Endothelial cell (in vitro differentiated cells): ENCODE data around the gene HS6ST3. TPM values are rescaled to one million over a fixed set of nuclear protein-coding genes. Genes with fewer than 3 reads are reported as not detected.

Source experiments
- DNase-seq: peaks from one replicate; pipeline ENCODE4 v3.0.0; 2021; ENCODE audit warnings: low spot score
- H3K27ac Mint-ChIP-seq: one replicate; pipeline ENCODE4 v1.8.0; 2021; ENCODE audit warnings: mixed read lengths, inconsistent platforms; ENCODE audit not compliant: unreplicated experiment
- H3K27me3 Mint-ChIP-seq: one replicate; pipeline ENCODE4 v1.8.0; 2021; ENCODE audit warnings: mild to moderate bottlenecking, moderate library complexity, mixed read lengths, inconsistent platforms; ENCODE audit not compliant: unreplicated experiment
- H3K36me3 Mint-ChIP-seq: one replicate; pipeline ENCODE4 v1.8.0; 2021; ENCODE audit warnings: mild to moderate bottlenecking, low read depth, mixed read lengths, inconsistent platforms; ENCODE audit not compliant: unreplicated experiment
- H3K4me1 Mint-ChIP-seq: one replicate; pipeline ENCODE4 v1.8.0; 2021; ENCODE audit warnings: mild to moderate bottlenecking, mixed read lengths, inconsistent platforms; ENCODE audit not compliant: unreplicated experiment
- H3K4me3 Mint-ChIP-seq: one replicate; pipeline ENCODE4 v1.8.0; 2021; ENCODE audit warnings: mild to moderate bottlenecking, mixed read lengths, inconsistent platforms; ENCODE audit not compliant: unreplicated experiment
- H3K9me3 Mint-ChIP-seq: one replicate; pipeline ENCODE4 v1.8.0; 2021; ENCODE audit warnings: mixed read lengths, inconsistent platforms; ENCODE audit not compliant: unreplicated experiment
- total RNA-seq: library from RNA; stranded (reverse); fragmentation: NEBNext Ultra II Directional; extraction: Animal tissue kit (Norgen Biotek cat#: 25700); gene quantifications from one replicate; pipeline ENCODE4 v1.2.1, GENCODE V29; 2021; ENCODE audit not compliant: unreplicated experiment
- TF ChIP-seq, protein P1 (sequence below): fragments of 200-600 bp; sonication (generic); IDR thresholded peaks from one replicate; pipeline ENCODE4 v1.5.0; 2021; ENCODE audit warnings: antibody characterized with exemption; ENCODE audit not compliant: unreplicated experiment

The HS6ST3 gene
- total RNA-seq, 1 donor from 2014 or later: 1.9 TPM

DNA sequence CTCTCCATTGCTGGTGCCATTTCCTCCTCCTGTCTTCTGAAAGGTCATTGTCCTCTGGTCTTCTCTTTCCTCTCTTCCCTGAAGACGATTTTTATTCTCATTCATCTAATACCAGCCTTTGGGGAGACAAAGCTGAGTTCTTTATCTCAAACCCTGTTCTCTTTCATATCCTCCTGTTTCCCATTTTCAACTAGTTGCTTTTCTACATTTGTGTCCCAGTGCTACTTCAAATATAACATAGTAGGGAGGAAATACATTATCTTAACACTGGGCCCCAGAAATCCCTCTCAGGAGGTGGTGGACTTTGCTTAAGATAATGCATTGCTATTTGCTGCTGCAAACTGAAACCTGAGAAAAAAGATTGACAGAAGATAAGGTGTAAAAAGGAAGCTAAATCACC, 159.1 kb downstream of the HS6ST3 start:
- TF ChIP-seq, protein P1, sequence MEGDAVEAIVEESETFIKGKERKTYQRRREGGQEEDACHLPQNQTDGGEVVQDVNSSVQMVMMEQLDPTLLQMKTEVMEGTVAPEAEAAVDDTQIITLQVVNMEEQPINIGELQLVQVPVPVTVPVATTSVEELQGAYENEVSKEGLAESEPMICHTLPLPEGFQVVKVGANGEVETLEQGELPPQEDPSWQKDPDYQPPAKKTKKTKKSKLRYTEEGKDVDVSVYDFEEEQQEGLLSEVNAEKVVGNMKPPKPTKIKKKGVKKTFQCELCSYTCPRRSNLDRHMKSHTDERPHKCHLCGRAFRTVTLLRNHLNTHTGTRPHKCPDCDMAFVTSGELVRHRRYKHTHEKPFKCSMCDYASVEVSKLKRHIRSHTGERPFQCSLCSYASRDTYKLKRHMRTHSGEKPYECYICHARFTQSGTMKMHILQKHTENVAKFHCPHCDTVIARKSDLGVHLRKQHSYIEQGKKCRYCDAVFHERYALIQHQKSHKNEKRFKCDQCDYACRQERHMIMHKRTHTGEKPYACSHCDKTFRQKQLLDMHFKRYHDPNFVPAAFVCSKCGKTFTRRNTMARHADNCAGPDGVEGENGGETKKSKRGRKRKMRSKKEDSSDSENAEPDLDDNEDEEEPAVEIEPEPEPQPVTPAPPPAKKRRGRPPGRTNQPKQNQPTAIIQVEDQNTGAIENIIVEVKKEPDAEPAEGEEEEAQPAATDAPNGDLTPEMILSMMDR: no peak
- no peak overlapping the region for H3K4me3 Mint-ChIP-seq
- no peak for DNase-seq
- H3K27me3 Mint-ChIP-seq: no peaks in the 10 kb centered on the region
- H3K36me3 Mint-ChIP-seq: no peaks in the 10 kb centered on the region
- peaks cover 13% of the 10 kb centered on the region for H3K4me1 Mint-ChIP-seq
- H3K27ac Mint-ChIP-seq: no peak overlapping the region
- H3K9me3 Mint-ChIP-seq: no peaks in the 10 kb centered on the region

DNA sequence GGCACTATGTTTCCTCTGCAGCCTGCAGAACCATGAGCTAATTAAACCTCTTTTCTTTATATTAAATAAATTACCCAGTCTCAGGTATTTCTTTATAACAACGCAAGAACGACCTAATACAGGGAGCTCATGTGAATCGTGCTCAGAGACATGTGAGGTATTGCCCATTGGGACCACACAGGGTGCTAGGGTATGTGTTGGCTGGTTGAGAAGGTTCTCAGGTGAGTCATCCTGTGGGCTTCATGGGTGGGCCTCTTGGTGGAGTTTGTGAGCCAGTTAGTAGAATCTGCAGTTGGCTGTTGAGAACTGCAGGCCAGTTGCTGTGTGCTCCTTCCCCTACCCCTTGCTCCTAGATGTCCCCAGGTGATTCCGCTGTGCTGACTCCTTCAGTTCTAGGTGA, 163.0 kb downstream of the HS6ST3 start:
- no peak overlapping the region for H3K27ac Mint-ChIP-seq
- no peaks in the 10 kb centered on the region for H3K9me3 Mint-ChIP-seq

DNA sequence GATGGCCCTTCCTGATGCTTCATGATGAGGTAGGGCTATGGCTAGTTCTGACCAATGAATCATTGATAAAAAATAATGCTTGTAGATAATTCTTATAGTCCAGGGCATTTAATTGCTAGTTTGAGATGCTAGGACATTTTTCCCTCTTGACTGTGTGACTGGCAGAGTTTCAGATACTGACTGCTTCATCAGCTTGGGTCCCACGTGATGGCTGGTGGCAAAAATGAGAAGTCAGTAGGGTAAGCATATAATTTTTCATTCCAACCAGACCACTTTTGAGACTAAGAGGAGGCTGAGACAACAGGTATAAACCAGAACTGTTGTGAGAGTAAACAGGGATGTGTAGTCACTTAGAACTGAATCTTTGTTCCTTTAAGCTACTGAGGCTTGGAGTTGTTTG, 183.3 kb downstream of the HS6ST3 start:
- Mint-ChIP-seq H3K27ac (no peak overlapping the region), H3K36me3 (no peaks in the 10 kb centered on the region), H3K9me3 (no peaks in the 10 kb centered on the region), H3K4me3 (no peak overlapping the region), H3K4me1 (no peaks in the 10 kb centered on the region), H3K27me3 (peaks cover 1% of the 10 kb centered on the region)
- TF ChIP-seq, protein P1: no peak
- no peak for DNase-seq

More for the DNA sequence above, 163.0 kb downstream of the HS6ST3 start:
- Mint-ChIP-seq H3K27me3 (no peaks in the 10 kb centered on the region), H3K36me3 (no peaks in the 10 kb centered on the region), H3K4me3 (no peak overlapping the region), H3K4me1 (peaks cover 6% of the 10 kb centered on the region)
- TF ChIP-seq, protein P1: no peak
- DNase-seq: no peak

DNA sequence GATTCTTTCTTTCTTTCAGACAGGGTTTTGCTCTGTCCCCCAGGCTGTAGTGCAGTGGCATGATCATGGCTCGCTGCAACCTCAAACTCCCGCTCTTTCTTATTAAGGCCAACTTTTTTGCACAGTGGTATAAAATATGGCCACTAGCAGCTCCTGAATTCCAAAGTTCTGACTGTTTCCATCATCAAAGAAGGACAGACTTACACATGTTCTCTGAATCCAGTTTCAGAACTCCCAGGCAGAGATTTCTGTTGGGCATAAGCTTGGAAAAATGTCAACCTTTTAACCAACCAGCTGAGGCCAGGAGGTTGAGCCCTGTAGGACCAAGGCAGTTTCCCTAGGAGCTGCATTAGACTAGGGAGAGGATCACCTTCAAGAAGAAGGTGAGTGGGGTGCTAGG, 184.1 kb downstream of the HS6ST3 start:
- no peak overlapping the region for H3K4me3 Mint-ChIP-seq
- H3K9me3 Mint-ChIP-seq: no peaks in the 10 kb centered on the region
- H3K4me1 Mint-ChIP-seq: no peaks in the 10 kb centered on the region
- H3K27ac Mint-ChIP-seq: no peak overlapping the region
- TF ChIP-seq, protein P1: no peak
- H3K36me3 Mint-ChIP-seq: no peaks in the 10 kb centered on the region
- no peak for DNase-seq
- peaks cover 1% of the 10 kb centered on the region for H3K27me3 Mint-ChIP-seq

- no peaks in the 10 kb centered on the region for H3K4me1 Mint-ChIP-seq
- H3K27me3 Mint-ChIP-seq: peaks cover 3% of the 10 kb centered on the region
- H3K4me3 Mint-ChIP-seq: no peak overlapping the region
- no peak overlapping the region for H3K27ac Mint-ChIP-seq
- H3K9me3 Mint-ChIP-seq: no peaks in the 10 kb centered on the region
- H3K36me3 Mint-ChIP-seq: no peaks in the 10 kb centered on the region
- no peak for DNase-seq
- TF ChIP-seq, protein P1: no peak
Observed at GRCh38 chr13:96279904-96280303, 190.0 kb downstream of the HS6ST3 start.
